Measurements from ENCODE around the gene AGBL4.

DNA sequence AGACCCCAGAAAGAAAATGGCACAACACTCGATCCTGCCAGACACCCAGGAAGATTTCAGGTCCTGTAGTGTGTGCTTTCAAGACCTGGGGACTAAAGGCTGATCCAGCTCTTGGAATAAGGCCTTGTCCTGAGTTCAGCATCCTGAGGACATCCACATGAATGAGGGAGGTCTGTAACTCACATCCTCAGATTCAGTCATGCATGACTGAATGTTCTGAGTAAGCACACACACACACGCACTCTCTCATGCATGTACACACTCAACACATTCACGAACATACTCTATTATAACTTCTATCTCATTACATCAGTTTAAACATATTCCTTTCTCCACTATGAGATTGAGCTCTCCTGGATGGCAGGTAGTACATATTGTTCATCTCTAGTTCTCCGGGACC lies 973.7 kb downstream of the AGBL4 start:
- TF ChIP-seq, protein P1, sequence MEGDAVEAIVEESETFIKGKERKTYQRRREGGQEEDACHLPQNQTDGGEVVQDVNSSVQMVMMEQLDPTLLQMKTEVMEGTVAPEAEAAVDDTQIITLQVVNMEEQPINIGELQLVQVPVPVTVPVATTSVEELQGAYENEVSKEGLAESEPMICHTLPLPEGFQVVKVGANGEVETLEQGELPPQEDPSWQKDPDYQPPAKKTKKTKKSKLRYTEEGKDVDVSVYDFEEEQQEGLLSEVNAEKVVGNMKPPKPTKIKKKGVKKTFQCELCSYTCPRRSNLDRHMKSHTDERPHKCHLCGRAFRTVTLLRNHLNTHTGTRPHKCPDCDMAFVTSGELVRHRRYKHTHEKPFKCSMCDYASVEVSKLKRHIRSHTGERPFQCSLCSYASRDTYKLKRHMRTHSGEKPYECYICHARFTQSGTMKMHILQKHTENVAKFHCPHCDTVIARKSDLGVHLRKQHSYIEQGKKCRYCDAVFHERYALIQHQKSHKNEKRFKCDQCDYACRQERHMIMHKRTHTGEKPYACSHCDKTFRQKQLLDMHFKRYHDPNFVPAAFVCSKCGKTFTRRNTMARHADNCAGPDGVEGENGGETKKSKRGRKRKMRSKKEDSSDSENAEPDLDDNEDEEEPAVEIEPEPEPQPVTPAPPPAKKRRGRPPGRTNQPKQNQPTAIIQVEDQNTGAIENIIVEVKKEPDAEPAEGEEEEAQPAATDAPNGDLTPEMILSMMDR (IDR thresholded peaks at IDR 0.05; ENCODE audit: borderline replicate concordance, extremely low read depth, low read length, poor library complexity, severe bottlenecking) = no peak
- TF ChIP-seq EZH2 (IDR thresholded peaks at IDR 0.05; ENCODE audit: borderline replicate concordance, low read depth, low read length, severe bottlenecking) = no peak
